Natural killer cell (primary cell): ENCODE data around the gene FUT2. TPM values are rescaled to one million over a fixed set of nuclear protein-coding genes. Genes with fewer than 3 reads are reported as not detected.
"Not testable (repeated sequence)": the region's sequence is repeated elsewhere in the genome, so short reads cannot be mapped to it uniquely, and the experiment has no call there.

Source experiments
- ATAC-seq, 3 donors: fragments of 150-1000 bp in 2 of 3; fragments of 200-7000 bp in 1 of 3; cut with Tn5 transposase; 1 replicate in 1 of 3; 2 replicates in 2 of 3; pipeline ENCODE4 v1.10.0; 2021; ENCODE audit warnings: mild to moderate bottlenecking in 2 of 3, moderate library complexity in 2 of 3
- DNase-seq, 2 donors: peaks; one replicate each; pipeline versions ENCODE4 v3.0.0 to v3.0.0-alpha.2; 2013 to 2021; ENCODE audit warnings: mixed read lengths in 1 of 2
- H3K27ac ChIP-seq: one replicate; pipeline ENCODE4 v1.5.1; 2013; ENCODE audit warnings: mild to moderate bottlenecking, low read length
- H3K27me3 ChIP-seq: one replicate; pipeline ENCODE4 v1.6.1; 2013; ENCODE audit warnings: low read length; ENCODE audit not compliant: control insufficient read depth, insufficient read depth
- H3K36me3 ChIP-seq: one replicate; pipeline ENCODE4 v1.6.1; 2013; ENCODE audit warnings: low read length; ENCODE audit not compliant: control insufficient read depth, insufficient read depth
- H3K4me1 ChIP-seq: one replicate; pipeline ENCODE4 v1.6.1; 2013; ENCODE audit warnings: low read length; ENCODE audit not compliant: control insufficient read depth, insufficient read depth
- H3K4me3 ChIP-seq: one replicate; pipeline ENCODE4 v1.5.1; 2013; ENCODE audit warnings: low read length
- H3K9me3 ChIP-seq: one replicate; pipeline ENCODE4 v1.6.1; 2013; ENCODE audit warnings: low read length; ENCODE audit not compliant: control insufficient read depth, insufficient read depth
- H3K27ac Mint-ChIP-seq, 2 donors: one replicate each; pipeline ENCODE4 v1.8.0; 2022; ENCODE audit warnings: mild to moderate bottlenecking in 2 of 2, mixed read lengths in 2 of 2, moderate library complexity in 1 of 2
- H3K27me3 Mint-ChIP-seq, 2 donors: one replicate each; pipeline ENCODE4 v1.8.0; 2022; ENCODE audit warnings: low read depth in 2 of 2, mixed read lengths in 2 of 2
- H3K36me3 Mint-ChIP-seq: one replicate; pipeline ENCODE4 v1.8.0; 2022; ENCODE audit warnings: mixed read lengths
- H3K4me1 Mint-ChIP-seq, 2 donors: one replicate each; pipeline ENCODE4 v1.8.0; 2022; ENCODE audit warnings: mixed read lengths in 2 of 2
- H3K4me3 Mint-ChIP-seq: one replicate; pipeline ENCODE4 v1.8.0; 2022; ENCODE audit warnings: mild to moderate bottlenecking, moderate library complexity, mixed read lengths
- H3K9me3 Mint-ChIP-seq, 2 donors: one replicate each; pipeline ENCODE4 v1.8.0; 2022; ENCODE audit warnings: mixed read lengths in 2 of 2
- CTCF ChIP-seq: fragments of 200-600 bp; IDR thresholded peaks from one replicate; pipeline ENCODE4 v1.8.0; 2022; ENCODE audit warnings: antibody characterized with exemption
- WGBS: methylation state at CpG from one replicate; pipeline ENCODE4 v1.1.7; 2013; ENCODE audit warnings: missing lambda C conversion rate; ENCODE audit not compliant: insufficient coverage; 5-methylcytosine and 5-hydroxymethylcytosine counted together
- intact Hi-C: fragments of 100-400 bp; cut with micrococcal nuclease; formaldehyde crosslinking; loops from one replicate; pipeline ENCODE4 v1.14.2; 2022
- total RNA-seq, 4 donors: library from RNA; stranded (reverse); fragments of 120-200 nt in 1 of 4; gene quantifications; one replicate each; pipeline versions ENCODE4 v1.2.3 to v1.2.4, GENCODE V29; 2013 to 2022

The FUT2 gene
- total RNA-seq, 3 donors from 2014 or later (not counting 1 experiment from before 2014, with no cell fraction given), result not detected

DNA sequence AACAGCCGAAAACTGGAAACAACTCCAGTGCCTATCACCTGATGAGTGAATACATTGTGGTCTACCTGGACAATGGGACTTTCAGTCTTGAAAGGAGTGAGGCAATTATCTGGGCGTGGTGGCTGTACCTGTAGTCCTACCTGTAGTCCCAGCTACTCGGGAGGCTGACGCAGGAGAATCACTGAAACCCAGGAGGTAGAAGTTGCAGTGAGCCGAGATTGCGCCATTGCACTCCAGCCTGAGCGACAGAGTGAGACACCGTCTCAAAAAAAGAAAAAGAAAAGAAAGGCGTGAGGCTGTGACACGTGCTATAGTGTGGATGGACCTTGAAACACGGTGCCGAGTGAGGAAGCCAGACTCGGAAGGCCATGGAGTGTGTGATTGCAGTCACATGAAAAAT, 18.9 kb upstream of the FUT2 start:
- Mint-ChIP-seq H3K4me1 (peaks cover 7 to 8% of the 10 kb centered on the region in 2 donors), H3K9me3 (no peaks in the 10 kb centered on the region), H3K4me3 (no peak overlapping the region), H3K36me3 (no peaks in the 10 kb centered on the region), H3K27ac (no peak overlapping the region), H3K27me3 (peaks cover 0 to 3% of the 10 kb centered on the region in 2 donors)
- Histone ChIP-seq H3K9me3 (no peaks in the 10 kb centered on the region), H3K4me1 (peaks cover 14% of the 10 kb centered on the region), H3K27ac (no peak overlapping the region), H3K36me3 (no peaks in the 10 kb centered on the region), H3K27me3 (no peaks in the 10 kb centered on the region), H3K4me3 (no peak overlapping the region)
- WGBS, result 94% methylated on average over 13 of the region's 13 CpGs
- TF ChIP-seq CTCF, result no peak
- intact Hi-C loops, result loop anchor here (5.0 kb wide), 1 partner anchor 40 kb away; the partner anchor contains the start of gene DBP
- no peak for DNase-seq
- ATAC-seq, result no peak

- H3K4me3 Mint-ChIP-seq, result no peak overlapping the region
- no peak overlapping the region for H3K4me3 ChIP-seq
- WGBS, result 87% methylated on average over 2 of the region's 4 CpGs
- ATAC-seq, result no peak
- H3K36me3 Mint-ChIP-seq, result no peaks in the 10 kb centered on the region
- H3K36me3 ChIP-seq, result no peaks in the 10 kb centered on the region
- H3K27ac ChIP-seq, result no peak overlapping the region
- peaks cover 14% of the 10 kb centered on the region for H3K4me1 ChIP-seq
- H3K4me1 Mint-ChIP-seq, result peaks cover 7 to 8% of the 10 kb centered on the region in 2 donors
- intact Hi-C loops, result loop anchor here (5.0 kb wide), 1 partner anchor 41 kb away; the partner anchor contains the start of gene DBP
- H3K9me3 Mint-ChIP-seq, result no peaks in the 10 kb centered on the region
- peaks cover 0 to 3% of the 10 kb centered on the region in 2 donors for H3K27me3 Mint-ChIP-seq
- no peak for DNase-seq
- no peak overlapping the region for H3K27ac Mint-ChIP-seq
- H3K27me3 ChIP-seq, result no peaks in the 10 kb centered on the region
- no peaks in the 10 kb centered on the region for H3K9me3 ChIP-seq
- TF ChIP-seq CTCF, result no peak
Observed at GRCh38 chr19:48678201-48678600, 17.6 kb upstream of the FUT2 start.

- H3K4me1 Mint-ChIP-seq, H3K27ac Mint-ChIP-seq, H3K4me3 ChIP-seq, DNase-seq, H3K27ac ChIP-seq, H3K36me3 ChIP-seq, H3K27me3 Mint-ChIP-seq, H3K9me3 Mint-ChIP-seq, H3K36me3 Mint-ChIP-seq, H3K4me3 Mint-ChIP-seq, intact Hi-C loops, ATAC-seq, H3K9me3 ChIP-seq, H3K27me3 ChIP-seq: not testable (repeated sequence)
- 85% methylated on average over 19 of the region's 19 CpGs for WGBS
- peaks cover 14% of the 10 kb centered on the region for H3K4me1 ChIP-seq
Observed at GRCh38 chr19:48680006-48680405, 15.8 kb upstream of the FUT2 start.

- Histone ChIP-seq H3K9me3 (no peaks in the 10 kb centered on the region), H3K4me1 (peaks cover 8% of the 10 kb centered on the region), H3K4me3 (no peak overlapping the region), H3K36me3 (no peaks in the 10 kb centered on the region), H3K27me3 (no peaks in the 10 kb centered on the region), H3K27ac (no peak overlapping the region)
- ATAC-seq (no peak), DNase-seq (no peak)
- Mint-ChIP-seq H3K27me3 (no peaks in the 10 kb centered on the region), H3K4me1 (peaks cover under 1% of the 10 kb centered on the region in 2 donors), H3K9me3 (no peaks in the 10 kb centered on the region), H3K27ac (no peak overlapping the region), H3K4me3 (no peak overlapping the region), H3K36me3 (no peaks in the 10 kb centered on the region)
- WGBS, result 85% methylated on average over 45 of the region's 45 CpGs
- intact Hi-C loops, result no loop called here
- no peak for TF ChIP-seq CTCF
Observed at GRCh38 chr19:48680436-48681126, 15.2 kb upstream of the FUT2 start.
